Activated CD4-positive, alpha-beta memory T cell treated with anti-CD3 and anti-CD28 coated beads for 36 hours (primary cell): ENCODE results near the gene TBC1D22B. TPM values are rescaled to one million over a fixed set of nuclear protein-coding genes. Genes with fewer than 3 reads are reported as not detected.

Experiments used
- CTCF ChIA-PET: fragments of 350-600 bp; sonication (Branson Sonifier 250); formaldehyde crosslinking; loops from one replicate; lab custom pipeline; 2021; ENCODE audit warnings: antibody characterized with exemption, inconsistent platforms; lab: Charles Lee
- POLR2A ChIA-PET: fragments of 350-600 bp; sonication (Branson Sonifier 250); formaldehyde crosslinking; loops from one replicate; lab custom pipeline; 2021; ENCODE audit warnings: antibody characterized with exemption; lab: Charles Lee
- DNase-seq: peaks from one replicate; pipeline ENCODE4 v3.0.0-alpha.2; 2020
- H3K27ac Mint-ChIP-seq: one replicate; pipeline ENCODE4 v1.8.0; 2021; ENCODE audit warnings: mixed read lengths
- H3K27me3 Mint-ChIP-seq: one replicate; pipeline ENCODE4 v1.8.0; 2021; ENCODE audit warnings: mixed read lengths
- H3K36me3 Mint-ChIP-seq: one replicate; pipeline ENCODE4 v1.8.0; 2021; ENCODE audit warnings: mixed read lengths
- H3K4me1 Mint-ChIP-seq: one replicate; pipeline ENCODE4 v1.8.0; 2021; ENCODE audit warnings: low read depth, mixed read lengths
- H3K4me3 Mint-ChIP-seq: one replicate; pipeline ENCODE4 v1.8.0; 2021; ENCODE audit warnings: mild to moderate bottlenecking, mixed read lengths
- H3K9me3 Mint-ChIP-seq: one replicate; pipeline ENCODE4 v1.8.0; 2021; ENCODE audit warnings: mixed read lengths
- intact Hi-C: fragments of 100-400 bp; cut with micrococcal nuclease; formaldehyde crosslinking; loops from one replicate; pipeline ENCODE4 v1.15.1; 2023
- total RNA-seq, 2 experiments: library from RNA; stranded (reverse); gene quantifications; one replicate each; pipeline ENCODE4 v1.2.3, GENCODE V29; 2021

Gene TBC1D22B
- total RNA-seq, 2 experiments from 2014 or later = 14.4 to 15.7 TPM

GRCh38 chr6:37256692-37257319 is 766 bp upstream of the TBC1D22B start:
- Mint-ChIP-seq H3K27ac (no peak overlapping the region), H3K36me3 (peaks cover 2% of the 10 kb centered on the region), H3K27me3 (no peaks in the 10 kb centered on the region), H3K4me1 (peaks cover 40% of the 10 kb centered on the region), H3K4me3 (peak overlapping the region; percentile 86), H3K9me3 (no peaks in the 10 kb centered on the region)
- DNase-seq = no peak
- ChIA-PET CTCF (interaction anchor here (0.8 to 1.1 kb wide), 3 partner anchors 58 to 239 kb away, joined by 3 to 6 read pairs (median 6); partner anchors contain the start of gene PIM1), POLR2A (interaction anchor here (0.6 to 3.4 kb wide), 11 partner anchors 9 to 1190 kb away, joined by 3 to 19 read pairs (median 4); partner anchors contain the start of gene MTCH1)
- intact Hi-C loops = loop anchor here (1.0 to 5.0 kb wide), 3 partner anchors 35 to 260 kb away; partner anchors contain the start of gene CCDC167

- H3K4me1 Mint-ChIP-seq = peaks cover 41% of the 10 kb centered on the region
- intact Hi-C loops = loop anchor here (1.0 to 5.0 kb wide), 3 partner anchors 35 to 260 kb away; partner anchors contain the start of gene CCDC167
- H3K36me3 Mint-ChIP-seq = peaks cover 2% of the 10 kb centered on the region
- CTCF ChIA-PET = interaction anchor here (0.7 to 1.3 kb wide), 5 partner anchors 57 to 435 kb away, joined by 3 to 6 read pairs (median 4); partner anchors contain the start of gene PIM1
- H3K4me3 Mint-ChIP-seq = peak overlapping the region; percentile 86
- H3K27ac Mint-ChIP-seq = peak overlapping the region; percentile 87
- POLR2A ChIA-PET = interaction anchor here (0.6 to 3.4 kb wide), 12 partner anchors 9 to 1191 kb away, joined by 3 to 19 read pairs (median 4); partner anchors contain the start of gene MTCH1
- H3K27me3 Mint-ChIP-seq = no peaks in the 10 kb centered on the region
- no peak for DNase-seq
- no peaks in the 10 kb centered on the region for H3K9me3 Mint-ChIP-seq
These were observed 295 bp upstream of the TBC1D22B start for GRCh38 chr6:37257320-37257633.

GRCh38 chr6:37258405-37259105 is 983 bp downstream of the TBC1D22B start:
- Mint-ChIP-seq H3K36me3 (peaks cover 2% of the 10 kb centered on the region), H3K27ac (peak overlapping the region; percentile 87), H3K27me3 (no peaks in the 10 kb centered on the region), H3K4me1 (peaks cover 52% of the 10 kb centered on the region), H3K9me3 (no peaks in the 10 kb centered on the region), H3K4me3 (peak overlapping the region; percentile 86)
- ChIA-PET POLR2A (interaction anchor here (0.6 to 3.4 kb wide), 13 partner anchors 12 to 383 kb away, joined by 3 to 19 read pairs (median 4); partner anchors contain the start of genes CMTR1 and MTCH1), CTCF (interaction anchor here (1.3 kb wide), 2 partner anchors 19 to 207 kb away, joined by 4 to 5 read pairs; no protein-coding TSS in a partner anchor)
- intact Hi-C loops = loop anchor here (2.0 to 5.0 kb wide), 3 partner anchors 14 to 259 kb away; partner anchors contain the start of gene CCDC167
- no peak for DNase-seq

GRCh38 chr6:37259191-37259590 is 1.6 kb downstream of the TBC1D22B start:
- POLR2A ChIA-PET = interaction anchor here (0.7 to 3.4 kb wide), 5 partner anchors 17 to 174 kb away, joined by 3 to 19 read pairs (median 3); partner anchors contain the start of genes CMTR1 and PIM1
- Mint-ChIP-seq H3K4me1 (peaks cover 56% of the 10 kb centered on the region), H3K36me3 (peaks cover 2% of the 10 kb centered on the region), H3K4me3 (peak overlapping the region; percentile 86), H3K27ac (peak overlapping the region; percentile 87), H3K9me3 (no peaks in the 10 kb centered on the region), H3K27me3 (no peaks in the 10 kb centered on the region)
- CTCF ChIA-PET = no interaction called here
- no peak for DNase-seq
- intact Hi-C loops = loop anchor here (2.0 to 5.0 kb wide), 3 partner anchors 14 to 258 kb away; partner anchors contain the start of gene CCDC167

GRCh38 chr6:37260040-37260439 is 2.5 kb downstream of the TBC1D22B start:
- H3K4me1 Mint-ChIP-seq = peaks cover 64% of the 10 kb centered on the region
- H3K4me3 Mint-ChIP-seq = peak overlapping the region; percentile 86
- no peaks in the 10 kb centered on the region for H3K9me3 Mint-ChIP-seq
- intact Hi-C loops = loop anchor here (1.0 kb wide), 4 partner anchors 20 to 91 kb away; no protein-coding TSS in a partner anchor
- DNase-seq = no peak
- H3K36me3 Mint-ChIP-seq = peaks cover 2% of the 10 kb centered on the region
- no peaks in the 10 kb centered on the region for H3K27me3 Mint-ChIP-seq
- CTCF ChIA-PET = no interaction called here
- peak overlapping the region; percentile 87 for H3K27ac Mint-ChIP-seq
- POLR2A ChIA-PET = interaction anchor here (1.0 to 3.4 kb wide), 3 partner anchors 18 to 173 kb away, joined by 3 to 19 read pairs (median 4); partner anchors contain the start of gene CMTR1

GRCh38 chr6:37260444-37260843 is 2.9 kb downstream of the TBC1D22B start:
- peak; percentile 36 for DNase-seq
- intact Hi-C loops = loop anchor here (1.0 kb wide), 4 partner anchors 20 to 91 kb away; no protein-coding TSS in a partner anchor
- H3K27me3 Mint-ChIP-seq = no peaks in the 10 kb centered on the region
- peak overlapping the region; percentile 69 for H3K27ac Mint-ChIP-seq
- no peaks in the 10 kb centered on the region for H3K9me3 Mint-ChIP-seq
- peaks cover 67% of the 10 kb centered on the region for H3K4me1 Mint-ChIP-seq
- no peak overlapping the region for H3K4me3 Mint-ChIP-seq
- H3K36me3 Mint-ChIP-seq = peaks cover 2% of the 10 kb centered on the region
- CTCF ChIA-PET = no interaction called here
- POLR2A ChIA-PET = interaction anchor here (1.0 to 3.4 kb wide), 2 partner anchors 18 to 20 kb away, joined by 3 to 19 read pairs; no protein-coding TSS in a partner anchor

- ChIA-PET CTCF (interaction anchor here (1.2 kb wide), 1 partner anchor 12 kb away, joined by 3 read pairs; no protein-coding TSS in a partner anchor), POLR2A (interaction anchor here (0.6 to 0.9 kb wide), 5 partner anchors 12 to 41 kb away, joined by 3 to 5 read pairs (median 3); no protein-coding TSS in a partner anchor)
- Mint-ChIP-seq H3K27ac (no peak overlapping the region), H3K9me3 (no peaks in the 10 kb centered on the region), H3K27me3 (no peaks in the 10 kb centered on the region), H3K4me3 (no peak overlapping the region), H3K36me3 (peaks cover 2% of the 10 kb centered on the region), H3K4me1 (peaks cover 69% of the 10 kb centered on the region)
- intact Hi-C loops = no loop called here
- DNase-seq = no peak
These were observed 3.6 kb downstream of the TBC1D22B start for GRCh38 chr6:37261198-37261597.

- Mint-ChIP-seq H3K27ac (no peak overlapping the region), H3K36me3 (peaks cover 2% of the 10 kb centered on the region), H3K27me3 (no peaks in the 10 kb centered on the region), H3K4me3 (no peak overlapping the region), H3K4me1 (peaks cover 59% of the 10 kb centered on the region), H3K9me3 (no peaks in the 10 kb centered on the region)
- ChIA-PET CTCF (interaction anchor here (0.8 kb wide), 1 partner anchor 63 kb away, joined by 5 read pairs; no protein-coding TSS in a partner anchor), POLR2A (no interaction called here)
- no peak for DNase-seq
- intact Hi-C loops = no loop called here
These were observed 5.0 kb downstream of the TBC1D22B start for GRCh38 chr6:37262446-37263026.

GRCh38 chr6:37265001-37265400 is 7.4 kb downstream of the TBC1D22B start:
- POLR2A ChIA-PET = no interaction called here
- Mint-ChIP-seq H3K27me3 (no peaks in the 10 kb centered on the region), H3K4me1 (peaks cover 48% of the 10 kb centered on the region), H3K9me3 (no peaks in the 10 kb centered on the region), H3K36me3 (peaks cover 2% of the 10 kb centered on the region), H3K4me3 (no peak overlapping the region), H3K27ac (no peak overlapping the region)
- no peak for DNase-seq
- CTCF ChIA-PET = interaction anchor here (1.2 kb wide), 1 partner anchor 50 kb away, joined by 3 read pairs; no protein-coding TSS in a partner anchor
- intact Hi-C loops = no loop called here

- Mint-ChIP-seq H3K27me3 (no peaks in the 10 kb centered on the region), H3K9me3 (no peaks in the 10 kb centered on the region), H3K4me3 (no peak overlapping the region), H3K4me1 (peaks cover 43% of the 10 kb centered on the region), H3K36me3 (peaks cover 7% of the 10 kb centered on the region), H3K27ac (no peak overlapping the region)
- ChIA-PET CTCF (interaction anchor here (0.7 kb wide), 1 partner anchor 8 kb away, joined by 3 read pairs; no protein-coding TSS in a partner anchor), POLR2A (no interaction called here)
- DNase-seq = no peak
- intact Hi-C loops = no loop called here
These were observed 8.3 kb downstream of the TBC1D22B start for GRCh38 chr6:37265860-37266259.

GRCh38 chr6:37269105-37269504 is 11.5 kb downstream of the TBC1D22B start:
- Mint-ChIP-seq H3K36me3 (peaks cover 11% of the 10 kb centered on the region), H3K4me1 (peaks cover 41% of the 10 kb centered on the region), H3K4me3 (no peak overlapping the region), H3K27me3 (no peaks in the 10 kb centered on the region), H3K27ac (no peak overlapping the region), H3K9me3 (no peaks in the 10 kb centered on the region)
- ChIA-PET POLR2A (no interaction called here), CTCF (no interaction called here)
- intact Hi-C loops = no loop called here
- DNase-seq = no peak
